Measurements from ENCODE around the gene FNDC8.
"Not testable (repeated sequence)": the region's sequence is repeated elsewhere in the genome, so short reads cannot be mapped to it uniquely, and the experiment has no call there.

Gene FNDC8

GRCh38 chr17:35172321-35172720, 50.9 kb downstream of the FNDC8 start:
- DNase-seq = not testable (repeated sequence)

DNA sequence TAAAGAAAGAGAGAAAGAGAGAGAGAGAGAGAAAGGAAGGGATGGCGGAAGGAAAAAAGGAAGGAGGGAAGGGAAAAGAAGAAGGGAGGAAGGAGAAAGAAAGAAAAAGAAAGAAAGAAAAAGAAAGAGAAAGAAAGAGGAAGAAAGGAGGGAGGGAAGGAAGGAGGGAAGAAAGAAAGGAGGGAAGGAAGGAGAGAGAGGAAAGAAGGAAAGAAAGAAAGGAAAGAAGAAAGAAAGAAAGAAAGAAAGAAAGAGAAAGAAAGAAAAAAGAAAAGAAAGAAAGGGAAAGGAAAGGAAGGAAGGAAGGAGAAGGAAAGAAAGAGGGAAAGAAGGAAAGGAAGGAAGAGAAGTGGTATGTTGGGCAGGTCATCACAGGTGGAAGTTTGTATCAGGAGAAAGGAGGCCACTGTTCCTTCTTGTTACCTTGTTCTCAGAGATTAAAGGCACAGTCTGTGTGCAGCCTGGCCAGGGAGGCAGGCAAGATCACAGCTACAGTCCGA, 53.5 kb downstream of the FNDC8 start:
- DNase-seq = no peak

GRCh38 chr17:35175638-35176415, 54.4 kb downstream of the FNDC8 start:
- DNase-seq = no peak

GRCh38 chr17:35176897-35177296, 55.5 kb downstream of the FNDC8 start:
- DNase-seq = no peak

GRCh38 chr17:35179379-35179778, 58.0 kb downstream of the FNDC8 start:
- not testable (repeated sequence) for DNase-seq

Measured in right hindlimb (tissue), 1 donor.